ENCODE results near the gene YPEL5.

DNA sequence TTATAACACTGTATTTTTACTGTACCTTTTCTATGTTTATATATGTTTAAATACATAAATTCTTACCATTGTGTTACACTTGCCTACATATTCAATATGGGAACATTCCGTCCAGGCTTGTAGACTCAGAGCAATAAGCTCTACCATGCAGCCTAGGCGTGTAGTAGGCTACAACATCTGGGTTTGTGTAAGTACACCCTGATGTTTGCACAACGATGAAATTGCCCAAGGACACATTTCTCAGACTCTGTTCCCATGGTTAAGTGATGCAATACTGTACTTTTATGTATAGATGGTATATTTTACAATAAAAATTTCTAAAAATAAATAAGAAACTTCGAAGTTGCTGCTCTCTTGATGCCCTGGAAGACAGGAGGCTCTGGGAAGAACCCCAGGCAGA, 38.4 kb downstream of the YPEL5 start:
- TF ChIP-seq SIN3A (IDR thresholded peaks at IDR 0.05; ENCODE audit: borderline replicate concordance, insufficient read depth, low read depth, low read length) (no peak), TCF7L2 (IDR thresholded peaks at IDR 0.05; ENCODE audit: low read depth, low read length) (no peak)
- TF ChIP-seq, protein P1, sequence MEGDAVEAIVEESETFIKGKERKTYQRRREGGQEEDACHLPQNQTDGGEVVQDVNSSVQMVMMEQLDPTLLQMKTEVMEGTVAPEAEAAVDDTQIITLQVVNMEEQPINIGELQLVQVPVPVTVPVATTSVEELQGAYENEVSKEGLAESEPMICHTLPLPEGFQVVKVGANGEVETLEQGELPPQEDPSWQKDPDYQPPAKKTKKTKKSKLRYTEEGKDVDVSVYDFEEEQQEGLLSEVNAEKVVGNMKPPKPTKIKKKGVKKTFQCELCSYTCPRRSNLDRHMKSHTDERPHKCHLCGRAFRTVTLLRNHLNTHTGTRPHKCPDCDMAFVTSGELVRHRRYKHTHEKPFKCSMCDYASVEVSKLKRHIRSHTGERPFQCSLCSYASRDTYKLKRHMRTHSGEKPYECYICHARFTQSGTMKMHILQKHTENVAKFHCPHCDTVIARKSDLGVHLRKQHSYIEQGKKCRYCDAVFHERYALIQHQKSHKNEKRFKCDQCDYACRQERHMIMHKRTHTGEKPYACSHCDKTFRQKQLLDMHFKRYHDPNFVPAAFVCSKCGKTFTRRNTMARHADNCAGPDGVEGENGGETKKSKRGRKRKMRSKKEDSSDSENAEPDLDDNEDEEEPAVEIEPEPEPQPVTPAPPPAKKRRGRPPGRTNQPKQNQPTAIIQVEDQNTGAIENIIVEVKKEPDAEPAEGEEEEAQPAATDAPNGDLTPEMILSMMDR (IDR thresholded peaks at IDR 0.05), result no peak

Data from Panc1 (cell line).